ENCODE results near the gene CCDC69. TPM values are rescaled to one million over a fixed set of nuclear protein-coding genes. Genes with fewer than 3 reads are reported as not detected.

The CCDC69 gene
- 4.7 and 6.1 TPM in 2 replicates for total RNA-seq

GRCh38 chr5:151223447-151224264 is at the start of gene CCDC69:
Gene CCDC69 (minus strand): TSS chr5:151224092. CDS start chr5:151223970, 122 bp downstream.

GRCh38 chr5:151252762-151253604 is 29.1 kb upstream of the CCDC69 start, which contains the start of gene GM2A:
Gene GM2A (plus strand): TSS chr5:151253185. CDS start chr5:151253217, 32 bp downstream.

GRCh38 chr5:151157426-151158286 is 66.2 kb downstream of the CCDC69 start, which contains the start of gene ANXA6:
Gene ANXA6 (minus strand): TSS chr5:151157779. CDS start chr5:151147901, 9,878 bp downstream.

Other genes with a start within 250 kb of the CCDC69 start
- gene GPX3, start 203.5 kb downstream of the CCDC69 start, total RNA-seq: 8.9 and 15.9 TPM in 2 replicates
- 61.4 and 100.0 TPM in 2 replicates for gene TNIP1, start 143.1 kb downstream of the CCDC69 start, total RNA-seq
- 347 and 381 TPM in 2 replicates for gene ANXA6, start 66.3 kb downstream of the CCDC69 start, total RNA-seq
- gene GM2A, start 29.1 kb upstream of the CCDC69 start, total RNA-seq: 15.0 and 21.5 TPM in 2 replicates
- gene SLC36A3, start 79.7 kb upstream of the CCDC69 start, total RNA-seq: not detected in 2 replicates
- not detected in 2 replicates for gene SLC36A2, start 123.5 kb upstream of the CCDC69 start, total RNA-seq
- 7.0 and 11.0 TPM in 2 replicates for gene SLC36A1, start 223.5 kb upstream of the CCDC69 start, total RNA-seq